ENCODE results near the gene SEPTIN2.
"Not testable (repeated sequence)": the region's sequence is repeated elsewhere in the genome, so short reads cannot be mapped to it uniquely, and the experiment has no call there.

Gene SEPTIN2

GRCh38 chr2:241315093-241315878, 439 bp upstream of the SEPTIN2 start, which contains the start of gene HDLBP:
TSS of gene HDLBP (minus strand) at chr2:241315672. CDS start at chr2:241266869, 48,803 bp downstream.
- peak; percentile 100 for DNase-seq

DNA sequence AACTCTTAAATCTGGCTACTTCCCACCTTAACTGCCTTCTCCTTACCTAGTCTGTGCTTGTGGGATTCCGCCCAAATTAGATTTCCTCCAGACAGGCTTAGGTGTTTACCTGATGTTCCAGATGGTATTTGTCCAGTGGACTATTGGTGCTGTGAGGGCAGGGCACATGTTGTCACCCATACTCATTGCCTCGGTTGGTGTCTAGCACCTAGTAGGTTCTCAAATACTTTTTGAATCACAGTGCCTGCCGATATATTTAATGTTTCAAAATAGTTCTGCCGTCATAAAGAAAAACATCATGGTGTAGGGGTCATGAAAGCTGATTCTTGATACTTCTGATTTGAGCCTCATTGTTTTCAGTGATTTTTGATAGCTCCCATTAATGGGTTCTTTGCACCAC, 1.1 kb downstream of the SEPTIN2 start:
- no peak for DNase-seq

DNA sequence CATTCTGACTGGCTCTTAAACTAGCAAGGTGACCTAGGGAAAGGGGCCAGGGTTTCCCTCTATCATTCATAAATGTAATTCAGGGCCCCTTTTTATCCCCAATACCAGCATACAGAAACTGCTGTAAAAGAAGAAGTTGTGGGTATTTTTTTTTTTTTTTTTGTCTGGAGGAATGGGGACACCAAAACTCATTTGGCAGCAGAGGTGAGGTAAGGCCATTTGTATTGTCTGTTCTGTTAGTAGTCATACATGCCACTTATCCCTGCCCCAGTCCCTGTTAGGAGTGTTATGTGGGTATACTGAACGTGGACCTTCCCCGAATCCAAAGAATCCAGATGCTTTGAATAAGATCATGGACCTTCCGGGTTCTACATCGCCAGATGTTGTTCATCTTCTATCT, 1.7 kb downstream of the SEPTIN2 start:
- no peak for DNase-seq

DNA sequence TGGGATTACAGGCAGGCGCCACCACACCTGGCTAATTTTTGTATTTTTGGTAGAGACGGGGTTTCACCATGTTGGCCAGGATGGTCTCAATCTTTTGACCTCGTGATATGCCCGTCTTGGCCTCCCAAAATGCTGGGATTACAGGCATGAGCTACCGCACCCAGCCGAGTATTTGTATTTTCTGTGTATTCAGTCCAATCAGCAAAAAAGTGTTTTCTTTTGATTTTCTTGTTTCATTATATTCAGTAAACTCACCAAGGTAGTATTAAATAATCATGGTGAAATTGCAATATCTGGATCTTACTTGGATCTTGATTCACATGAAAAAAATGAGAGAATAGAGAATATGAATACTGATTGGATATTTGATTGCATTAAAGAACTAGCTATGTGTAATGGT, 3.1 kb downstream of the SEPTIN2 start:
- DNase-seq, result not testable (repeated sequence)

- no peak for DNase-seq
These were observed 4.7 kb downstream of the SEPTIN2 start for GRCh38 chr2:241320394-241320793.

DNA sequence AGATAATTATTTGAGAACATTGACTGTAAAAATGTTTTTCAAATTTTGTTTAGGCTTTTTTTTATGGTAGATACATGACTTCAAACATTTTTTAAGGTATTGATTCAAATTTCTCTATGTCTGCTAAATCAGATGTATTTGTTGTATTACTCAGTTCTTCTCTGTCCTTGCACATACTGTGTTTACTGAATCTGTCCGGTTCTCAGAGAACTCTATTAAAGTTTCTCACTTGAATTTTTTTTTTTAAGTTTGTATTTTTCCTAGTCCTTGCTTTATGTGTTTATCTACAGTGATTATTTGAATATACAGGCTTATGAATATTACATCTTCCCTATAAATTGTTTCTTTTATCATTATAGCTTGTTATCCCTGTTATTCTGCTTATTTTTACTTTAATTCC, 5.3 kb downstream of the SEPTIN2 start:
- DNase-seq, result no peak

GRCh38 chr2:241321886-241322285, 6.2 kb downstream of the SEPTIN2 start:
- DNase-seq, result no peak

GRCh38 chr2:241323778-241324177, 8.1 kb downstream of the SEPTIN2 start:
- no peak for DNase-seq

DNA sequence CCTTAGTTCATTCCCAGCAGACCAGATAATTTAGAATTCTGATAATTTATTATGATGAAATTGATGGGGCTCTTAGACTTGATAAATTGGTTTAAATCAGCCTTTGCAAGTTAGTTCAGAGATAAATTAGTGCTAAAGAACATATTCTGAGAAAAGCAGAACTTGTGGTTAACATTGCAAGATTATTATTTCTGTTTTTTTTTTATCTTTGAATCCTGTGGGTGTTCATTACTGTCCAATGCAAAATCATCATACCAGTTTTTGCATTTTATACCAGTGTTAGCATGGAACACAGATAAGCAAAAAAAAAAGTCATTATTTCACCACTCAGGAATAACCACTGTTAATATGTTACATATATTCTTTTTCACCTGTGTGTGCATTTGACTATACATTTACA, 9.1 kb downstream of the SEPTIN2 start:
- DNase-seq, result no peak

DNA sequence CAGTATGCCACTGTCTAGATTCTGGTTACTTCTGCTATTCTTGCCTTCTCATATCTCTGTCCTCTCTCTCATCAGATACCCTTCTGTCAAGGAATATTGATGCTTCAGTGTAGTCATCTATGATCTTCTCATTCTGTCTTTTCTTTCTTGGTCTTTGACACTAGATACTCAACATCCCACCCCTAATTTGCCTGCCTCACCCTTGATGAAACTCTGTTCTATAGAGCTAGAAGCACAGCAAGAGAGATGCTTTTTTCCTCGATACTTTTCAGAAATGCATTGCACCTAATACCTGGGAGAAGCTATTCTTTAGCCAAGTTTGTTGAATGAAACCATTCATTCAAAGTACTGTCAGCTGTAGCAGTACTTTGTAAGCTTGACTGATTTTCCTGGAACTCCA, 9.5 kb downstream of the SEPTIN2 start:
- DNase-seq, result no peak

DNA sequence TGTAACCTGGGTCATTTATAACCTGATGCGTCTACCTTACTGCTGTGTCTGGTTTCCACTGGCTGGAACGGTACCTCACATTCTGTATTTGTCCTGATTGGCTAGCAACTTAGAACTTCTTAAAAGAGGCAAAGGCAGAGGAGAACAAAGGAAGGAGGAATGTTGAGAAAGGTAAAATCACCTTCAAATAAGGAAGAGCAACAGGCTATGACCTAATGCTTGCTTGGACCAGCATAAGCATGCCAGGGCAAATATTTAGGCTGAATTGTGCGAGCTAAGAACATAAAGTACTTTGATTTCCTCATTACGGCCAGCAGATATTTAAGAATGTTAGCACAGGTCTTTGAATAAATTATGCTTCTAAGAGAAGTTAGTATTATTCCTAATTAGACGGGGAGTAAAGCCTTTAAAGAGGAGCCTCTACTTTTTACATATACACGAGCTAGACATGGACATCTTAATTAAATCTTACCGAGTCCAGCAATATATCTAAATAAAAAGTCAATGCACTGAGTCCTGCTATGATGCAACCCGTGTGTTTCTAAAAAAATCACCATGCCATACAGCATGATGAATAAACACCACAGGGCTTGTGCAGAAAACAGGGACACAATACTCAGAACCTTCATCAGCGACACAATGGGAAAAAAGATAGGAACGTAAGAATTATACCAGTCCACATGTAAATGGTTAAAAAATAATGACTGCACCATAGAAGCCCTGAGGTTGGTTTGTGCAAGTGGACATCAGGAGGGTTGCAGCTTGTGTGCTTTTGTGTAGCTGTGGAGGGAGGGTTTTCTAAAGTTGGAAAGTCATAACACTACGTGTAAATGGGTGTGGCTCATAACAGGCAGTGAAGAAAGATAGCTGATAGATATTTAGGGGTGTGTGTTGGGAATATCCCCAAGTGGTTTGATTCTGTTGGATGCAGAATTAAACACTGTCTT, 14.2 kb downstream of the SEPTIN2 start:
- DNase-seq, result no peak

DNA sequence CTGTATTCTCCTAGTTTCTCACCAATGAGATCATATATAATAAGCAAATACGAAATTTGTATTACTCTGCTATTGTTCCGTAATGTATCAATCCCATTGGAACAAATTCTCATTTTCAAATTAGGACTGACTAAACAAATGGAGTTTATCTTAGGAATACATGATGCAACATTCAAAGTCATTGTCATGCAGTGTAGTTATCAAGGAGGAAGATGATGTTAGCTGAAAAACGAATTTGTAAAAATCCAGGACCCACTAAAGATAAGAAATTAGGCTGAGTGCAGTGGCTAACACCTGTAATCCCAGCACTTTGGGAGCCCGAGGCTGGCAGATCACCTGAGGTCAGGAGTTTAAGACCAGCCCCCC, 14.9 kb downstream of the SEPTIN2 start:
- DNase-seq, result no peak

DNA sequence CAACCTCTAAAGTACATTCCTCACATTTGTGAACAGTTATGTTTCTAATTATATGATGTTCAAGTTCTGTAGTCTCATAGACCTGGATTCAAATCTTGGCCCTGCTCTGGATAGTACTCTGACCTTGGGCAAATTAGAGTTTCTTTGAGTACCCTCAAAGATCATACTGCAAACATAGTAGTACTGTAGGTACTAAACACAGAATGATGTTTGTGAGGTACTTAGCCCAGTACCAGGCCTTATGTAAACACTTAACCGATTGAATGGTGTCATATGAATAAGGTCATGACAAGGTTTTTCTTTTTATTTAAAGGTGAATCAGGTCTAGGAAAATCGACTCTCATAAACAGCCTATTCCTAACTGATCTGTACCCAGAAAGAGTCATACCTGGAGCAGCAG, 19.1 kb downstream of the SEPTIN2 start:
- DNase-seq, result no peak

GRCh38 chr2:241339839-241340630, 24.3 kb downstream of the SEPTIN2 start:
- DNase-seq, result no peak

DNA sequence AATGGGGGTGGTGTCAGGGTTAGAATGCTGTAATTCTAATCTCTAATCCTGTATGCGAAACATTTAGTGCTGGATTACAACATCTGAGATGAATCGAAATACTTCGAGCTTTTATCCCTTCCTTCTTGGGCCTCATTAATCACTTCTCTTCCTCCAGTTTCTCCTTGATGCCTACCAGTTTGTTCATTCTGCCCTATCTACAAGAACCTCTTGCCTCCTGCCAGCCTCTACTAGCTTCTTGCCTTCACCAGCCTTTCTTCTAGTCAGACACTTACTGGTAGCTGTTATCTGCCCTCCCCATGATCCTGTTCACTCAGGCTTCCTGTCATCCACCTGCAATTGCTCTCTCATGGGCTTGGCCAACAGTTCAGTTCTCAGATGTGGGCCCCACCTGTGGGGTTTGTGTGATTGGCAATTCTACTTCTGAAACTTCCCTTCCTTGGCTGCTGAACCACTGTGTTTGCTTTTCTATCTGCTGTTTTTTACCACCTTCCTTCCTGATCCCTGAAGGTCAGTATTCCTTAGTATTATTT, 25.0 kb downstream of the SEPTIN2 start:
- no peak for DNase-seq

- DNase-seq, result no peak
These were observed 29.4 kb downstream of the SEPTIN2 start for GRCh38 chr2:241344925-241345651.

DNA sequence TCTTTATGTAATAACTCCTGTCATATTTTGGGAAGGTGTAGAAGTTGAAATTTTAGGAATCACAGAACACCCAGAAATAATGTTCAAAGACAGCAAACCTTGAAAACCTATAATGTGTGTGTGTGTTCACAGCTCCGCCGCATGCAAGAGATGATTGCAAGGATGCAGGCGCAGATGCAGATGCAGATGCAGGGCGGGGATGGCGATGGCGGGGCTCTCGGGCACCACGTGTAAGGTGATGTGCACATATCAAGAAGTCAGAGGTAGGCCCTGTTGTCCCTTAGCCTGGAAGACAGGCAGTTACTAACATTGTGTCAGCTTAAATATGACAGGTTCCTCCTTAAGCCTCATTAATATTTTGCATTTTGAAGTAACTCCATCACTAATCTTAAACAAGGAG, 34.2 kb downstream of the SEPTIN2 start:
- DNase-seq, result no peak

DNA sequence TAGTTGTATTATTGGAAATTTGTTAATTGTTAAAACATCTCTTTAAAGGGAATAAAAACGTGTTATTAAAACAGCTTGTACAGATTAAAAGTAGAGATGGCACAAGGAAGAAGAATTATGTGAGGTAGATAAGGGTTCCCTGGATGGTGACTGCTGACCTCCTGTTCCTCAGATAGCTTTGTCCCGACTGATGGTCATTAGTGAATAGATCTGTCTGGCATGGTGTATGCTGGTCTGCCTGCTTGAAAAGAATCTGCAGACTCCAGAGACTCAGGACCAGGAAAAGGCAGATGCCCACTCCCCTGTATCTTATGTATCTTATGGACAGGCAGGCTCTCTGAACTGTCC, 34.8 kb downstream of the SEPTIN2 start:
- DNase-seq, result no peak

DNA sequence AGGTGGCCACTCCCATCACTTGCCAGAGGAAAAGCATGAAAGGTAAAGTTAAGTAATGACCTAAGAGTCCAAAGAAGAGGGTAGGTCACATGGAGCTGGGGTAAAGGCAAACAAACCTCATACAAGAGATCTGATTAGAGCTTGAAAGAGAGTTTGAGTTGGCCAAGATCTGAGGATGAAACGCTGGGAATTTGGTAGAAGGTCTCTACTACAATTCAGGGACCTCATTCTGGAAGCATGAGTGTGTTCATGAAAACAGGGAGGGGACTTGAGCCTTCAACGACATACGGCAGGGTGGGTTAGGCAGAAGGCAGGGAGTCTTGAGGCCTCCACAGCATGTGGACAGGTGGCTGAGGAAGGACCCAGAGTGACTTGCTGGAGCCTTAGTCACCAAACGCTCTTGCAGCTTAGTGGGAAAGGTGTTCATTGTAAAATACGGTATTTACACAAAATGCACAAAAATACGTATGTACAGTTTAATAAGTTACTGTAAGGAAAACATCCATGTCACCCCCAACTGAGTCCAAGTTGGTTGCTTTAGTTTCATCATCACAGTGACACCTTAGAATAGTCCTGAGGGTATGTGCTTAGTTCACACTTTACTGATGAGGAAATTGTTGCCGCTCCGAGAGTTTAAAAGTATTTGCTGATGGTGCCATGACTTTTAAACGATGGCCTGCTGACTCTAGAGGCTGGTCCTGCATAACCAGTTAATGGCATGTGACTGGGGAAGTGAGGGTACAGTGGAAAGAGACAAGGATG, 35.3 kb downstream of the SEPTIN2 start:
- DNase-seq, result no peak

- no peak for DNase-seq
These were observed 35.9 kb downstream of the SEPTIN2 start for GRCh38 chr2:241351640-241352031.

DNA sequence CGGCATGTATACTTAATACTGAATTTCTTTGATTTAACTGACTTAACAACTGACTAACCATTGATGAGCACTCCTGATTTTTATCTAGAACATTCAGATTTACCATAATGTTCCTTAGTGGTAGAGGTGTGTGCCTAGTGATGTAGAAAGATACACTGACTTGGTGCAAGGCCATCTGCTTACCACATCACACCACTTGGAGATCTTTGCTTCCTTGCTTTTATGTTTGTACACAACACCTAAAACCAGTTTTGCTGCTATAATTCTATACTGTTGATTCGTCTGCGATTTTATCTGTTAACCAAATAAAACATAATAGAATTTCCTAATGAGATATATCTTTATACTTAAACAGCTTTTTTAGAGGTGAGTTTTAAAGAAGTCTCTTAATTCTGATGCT, 36.5 kb downstream of the SEPTIN2 start:
- DNase-seq, result no peak
